Ovary (tissue), 9 donors: ENCODE results near the gene CMTM7. TPM values are rescaled to one million over a fixed set of nuclear protein-coding genes. Genes with fewer than 3 reads are reported as not detected.
"Not testable (repeated sequence)": the region's sequence is repeated elsewhere in the genome, so short reads cannot be mapped to it uniquely, and the experiment has no call there.

Experiments
- DNase-seq, 5 donors: peaks; one replicate each; pipeline ENCODE4 v3.0.0-alpha.2; 2019 to 2020
- H3K27ac ChIP-seq, 2 donors: fragments of 200-600 bp; one replicate each; pipeline versions ENCODE4 v1.5.1 to v1.8.0; 2019 to 2022
- H3K27me3 ChIP-seq: fragments of 200-600 bp; one replicate; pipeline ENCODE4 v1.8.0; 2022
- H3K36me3 ChIP-seq: fragments of 200-600 bp; sonication (generic); one replicate; pipeline ENCODE4 v1.5.1; 2019
- H3K4me1 ChIP-seq: one replicate; pipeline ENCODE4 v1.8.1; 2013; ENCODE audit warnings: mild to moderate bottlenecking, moderate library complexity; ENCODE audit not compliant: insufficient read depth
- H3K4me3 ChIP-seq: fragments of 200-600 bp; sonication (generic); one replicate; pipeline ENCODE4 v1.5.1; 2017
- H3K9me3 ChIP-seq, 2 donors: fragments of 200-600 bp in 1 of 2; sonication (generic) in 1 of 2; one replicate each; pipeline versions ENCODE4 v1.5.1 to v1.8.1; 2013 to 2019; ENCODE audit warnings: mild to moderate bottlenecking in 1 of 2, moderate library complexity in 1 of 2
- CTCF ChIP-seq, 3 donors: fragments of 450-650 bp in 2 of 3; fragments of 200-600 bp in 1 of 3; IDR thresholded peaks; one replicate each; pipeline versions ENCODE4 v1.5.1 to v1.8.0; 2016 to 2022; ENCODE audit warnings: antibody characterized with exemption in 3 of 3, mild to moderate bottlenecking in 1 of 3
- EP300 ChIP-seq: sonication (generic); formaldehyde crosslinking; IDR thresholded peaks from one replicate; pipeline ENCODE4 v1.6.1; 2017; ENCODE audit warnings: antibody characterized with exemption
- POLR2A ChIP-seq: fragments of 450-650 bp; IDR thresholded peaks from one replicate; pipeline ENCODE4 v1.6.1; 2017; ENCODE audit warnings: antibody characterized with exemption, mild to moderate bottlenecking, moderate library complexity
- WGBS, 3 donors: extraction: QIAGEN DNeasy Blood & Tissue Kit in 1 of 3; methylation state at CpG; one replicate each; pipeline versions ENCODE4 v1.1.5 to v1.1.7; 2013 to 2017; 5-methylcytosine and 5-hydroxymethylcytosine counted together
- intact Hi-C, 4 donors: fragments of 100-400 bp; cut with DNase I; formaldehyde crosslinking; loops; one replicate each; pipeline versions ENCODE4 v1.11.0 to v1.15.1; 2022 to 2023
- polyA plus RNA-seq, 2 donors: library from polyadenylated mRNA; stranded (reverse); fragments of 200-250 nt in 1 of 2; fragments of 350-450 nt in 1 of 2; fragmentation: Illumina TruSeq in 1 of 2; extraction: RNeasy Lipid Tissue Mini Kit (QIAGEN cat#74804) in 1 of 2; gene quantifications; one replicate each; pipeline ENCODE4 v1.2.3, GENCODE V29; 2013 to 2014
- total RNA-seq, 7 donors: library from RNA; depleted of rRNA in 2 of 7; stranded (reverse); fragments of >200 nt in 2 of 7; fragmentation: NEBNext Ultra II Directional in 3 of 7; extraction: Animal tissue kit (Norgen Biotek cat#: 25700) in 3 of 7; gene quantifications; one replicate each; pipeline versions ENCODE4 v1.1.0 to v1.2.4, GENCODE V29; 2016 to 2023
- donor health status: DM: no; HTN: no; CAD: no; lungs with moderate emphysema.
- donor health status: DM: no; HTN: no; CAD: no.
- donor health status: Bipolar disorder and iron deficiency.
- donor health status: DM: yes; HTN: yes; CAD: no.
- donor health status: DM: no; HTN: no; CAD: no.
- donor health status: DM: yes; HTN: yes; CAD: no.

Gene CMTM7
- total and polyA plus RNA-seq, 9 donors: 2.7 to 63.4 (median 7.6) TPM

GRCh38 chr3:32438596-32439344 is 47.1 kb downstream of the CMTM7 start:
- no peak for TF ChIP-seq CTCF (IDR thresholded peaks at IDR 0.05)
- no peak for TF ChIP-seq EP300
- TF ChIP-seq POLR2A: no peak
- DNase-seq: no peak
- no peak overlapping the region for H3K27ac ChIP-seq

GRCh38 chr3:32439421-32439820 is 47.8 kb downstream of the CMTM7 start:
- H3K4me3 ChIP-seq, H3K4me1 ChIP-seq, H3K27ac ChIP-seq, DNase-seq, H3K9me3 ChIP-seq, H3K36me3 ChIP-seq, H3K27me3 ChIP-seq, intact Hi-C loops: not testable (repeated sequence)
- 94 to 100% (median 97%) methylated on average over 4 of the region's 4 CpGs for WGBS, 3 donors

More at GRCh38 chr3:32438596-32439344, 47.1 kb downstream of the CMTM7 start:
- Histone ChIP-seq H3K4me3 (no peak overlapping the region), H3K36me3 (no peaks in the 10 kb centered on the region), H3K9me3 (no peaks in the 10 kb centered on the region), H3K4me1 (no peaks in the 10 kb centered on the region), H3K27me3 (no peaks in the 10 kb centered on the region)
- intact Hi-C loops: no loop called here
- 79 to 82% (median 81%) methylated on average over 10 of the region's 10 CpGs for WGBS, 3 donors

- Histone ChIP-seq H3K4me3 (no peak overlapping the region), H3K27ac (no peak overlapping the region), H3K4me1 (no peaks in the 10 kb centered on the region), H3K36me3 (no peaks in the 10 kb centered on the region), H3K9me3 (no peaks in the 10 kb centered on the region), H3K27me3 (no peaks in the 10 kb centered on the region)
- no peak for DNase-seq
- WGBS, 3 donors: 77 to 83% (median 80%) methylated on average over 10 of the region's 10 CpGs
- intact Hi-C loops: no loop called here
- TF ChIP-seq EP300: no peak
- TF ChIP-seq POLR2A: no peak
Measured at GRCh38 chr3:32440611-32441350, 49.1 kb downstream of the CMTM7 start.

- DNase-seq: no peak
- no peaks in the 10 kb centered on the region for H3K4me1 ChIP-seq
- H3K27ac ChIP-seq: no peak overlapping the region
- TF ChIP-seq POLR2A (no peak), EP300 (no peak), CTCF (IDR thresholded peaks at IDR 0.05) (no peak)
- intact Hi-C loops: no loop called here
- no peaks in the 10 kb centered on the region for H3K9me3 ChIP-seq
- WGBS, 3 donors: 95 to 97% (median 97%) methylated on average over 3 of the region's 3 CpGs
- no peaks in the 10 kb centered on the region for H3K36me3 ChIP-seq
- H3K4me3 ChIP-seq: no peak overlapping the region
- no peaks in the 10 kb centered on the region for H3K27me3 ChIP-seq
Measured at GRCh38 chr3:32442766-32443165, 51.1 kb downstream of the CMTM7 start.

DNA sequence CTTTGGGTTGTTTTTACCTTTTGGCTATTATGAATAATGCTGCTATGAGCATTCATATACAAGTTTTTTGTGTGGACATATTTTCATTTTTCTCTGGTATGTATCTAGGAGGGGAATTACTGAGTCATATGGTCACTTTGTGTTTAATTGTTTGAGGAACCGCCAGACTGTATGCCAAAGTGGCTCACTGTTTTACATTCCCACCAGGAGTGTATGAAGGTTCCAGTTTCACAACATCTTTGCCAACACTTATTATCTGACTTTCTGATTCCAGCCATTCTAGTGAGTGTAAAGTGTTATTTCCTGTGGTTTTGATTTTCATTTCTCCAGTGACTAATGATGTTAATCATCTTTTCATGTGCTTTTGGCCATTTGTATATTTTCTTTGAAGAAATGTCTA is 51.8 kb downstream of the CMTM7 start:
- no peak overlapping the region for H3K27ac ChIP-seq
- 58 to 94% (median 82%) methylated on average over 1 of the region's 1 CpG for WGBS, 3 donors

GRCh38 chr3:32447865-32448400 is 56.3 kb downstream of the CMTM7 start:
- no peaks in the 10 kb centered on the region for H3K36me3 ChIP-seq
- H3K4me3 ChIP-seq: no peak overlapping the region
- 67 to 73% (median 67%) methylated on average over 1 of the region's 1 CpG for WGBS, 3 donors
- intact Hi-C loops: no loop called here
- H3K27me3 ChIP-seq: no peaks in the 10 kb centered on the region
- H3K4me1 ChIP-seq: no peaks in the 10 kb centered on the region
- no peak for DNase-seq
- TF ChIP-seq EP300 (no peak), POLR2A (no peak), CTCF (IDR thresholded peaks at IDR 0.05) (no peak)
- no peak overlapping the region for H3K27ac ChIP-seq
- no peaks in the 10 kb centered on the region for H3K9me3 ChIP-seq

More for the DNA sequence above, 51.8 kb downstream of the CMTM7 start:
- Histone ChIP-seq H3K9me3 (no peaks in the 10 kb centered on the region), H3K27me3 (no peaks in the 10 kb centered on the region), H3K36me3 (no peaks in the 10 kb centered on the region), H3K4me1 (no peaks in the 10 kb centered on the region), H3K4me3 (no peak overlapping the region)
- TF ChIP-seq EP300 (no peak), POLR2A (no peak)
- intact Hi-C loops: no loop called here
- DNase-seq: no peak
